NT2/D1 (cell line): ENCODE data around the gene PLA2G5.

Source experiments
- DNase-seq: peaks from one replicate; pipeline ENCODE4 v3.0.0-alpha.2; 2011; ENCODE audit warnings: low read depth, low spot score
- H3K27me3 ChIP-seq: 2 replicates; pipeline ENCODE4 v1.6.0; 2011; ENCODE audit warnings: mild to moderate bottlenecking; ENCODE audit not compliant: insufficient read length, insufficient read depth
- H3K36me3 ChIP-seq: 2 replicates; pipeline ENCODE4 v1.6.1; 2011; ENCODE audit warnings: mild to moderate bottlenecking, low read length, mixed read lengths; ENCODE audit not compliant: insufficient read depth, insufficient read length
- H3K4me1 ChIP-seq: 2 replicates; pipeline ENCODE4 v1.5.1; 2011; ENCODE audit not compliant: insufficient read depth, insufficient read length
- H3K4me3 ChIP-seq: 2 replicates; pipeline ENCODE4 v1.5.1; 2011; ENCODE audit warnings: low read depth; ENCODE audit not compliant: insufficient read length
- H3K9ac ChIP-seq: 2 replicates; pipeline ENCODE4 v1.6.0; 2011; ENCODE audit warnings: low read depth; ENCODE audit not compliant: insufficient read length
- H3K9me3 ChIP-seq: 2 replicates; pipeline ENCODE4 v1.5.1; 2011; ENCODE audit warnings: mild to moderate bottlenecking, low read length; ENCODE audit not compliant: insufficient read depth
- SUZ12 ChIP-seq: IDR thresholded peaks from 2 replicates; pipeline ENCODE4 v1.6.1; 2011; ENCODE audit not compliant: insufficient read length, insufficient read depth; ENCODE audit errors: extremely low read depth
- YY1 ChIP-seq: IDR thresholded peaks from 2 replicates; pipeline ENCODE4 v1.6.1; 2011; ENCODE audit not compliant: insufficient read length, insufficient read depth
- ZNF274 ChIP-seq: IDR thresholded peaks from 2 replicates; pipeline ENCODE4 v1.6.1; 2011; ENCODE audit warnings: mild to moderate bottlenecking, low read depth, low read length

Gene PLA2G5

GRCh38 chr1:20100632-20101355 lies 30.8 kb downstream of the PLA2G5 start:
- no peak overlapping the region for H3K9ac ChIP-seq
- H3K4me3 ChIP-seq = no peak overlapping the region
- no peaks in the 10 kb centered on the region for H3K36me3 ChIP-seq
- no peaks in the 10 kb centered on the region for H3K4me1 ChIP-seq
- DNase-seq = no peak
- TF ChIP-seq SUZ12 (no peak), ZNF274 (no peak), YY1 (no peak)
- no peaks in the 10 kb centered on the region for H3K27me3 ChIP-seq
- H3K9me3 ChIP-seq = peaks cover 30% of the 10 kb centered on the region

- Histone ChIP-seq H3K4me3 (no peak overlapping the region), H3K9ac (no peak overlapping the region), H3K36me3 (no peaks in the 10 kb centered on the region), H3K9me3 (peaks cover 9% of the 10 kb centered on the region; the same call in 1 of the 2 replicates), H3K4me1 (no peaks in the 10 kb centered on the region), H3K27me3 (no peaks in the 10 kb centered on the region)
- TF ChIP-seq YY1 = no peak
- no peak for TF ChIP-seq ZNF274
- no peak for TF ChIP-seq SUZ12
- no peak for DNase-seq
Measured at GRCh38 chr1:20102875-20103274, 32.9 kb downstream of the PLA2G5 start.

GRCh38 chr1:20105856-20106255 lies 35.9 kb downstream of the PLA2G5 start:
- no peaks in the 10 kb centered on the region for H3K4me1 ChIP-seq
- TF ChIP-seq ZNF274 (no peak), SUZ12 (no peak), YY1 (no peak)
- H3K9me3 ChIP-seq = no peaks in the 10 kb centered on the region
- H3K9ac ChIP-seq = no peak overlapping the region
- H3K27me3 ChIP-seq = no peaks in the 10 kb centered on the region
- no peak for DNase-seq
- H3K36me3 ChIP-seq = no peaks in the 10 kb centered on the region
- H3K4me3 ChIP-seq = no peak overlapping the region

GRCh38 chr1:20107351-20107750 lies 37.4 kb downstream of the PLA2G5 start:
- TF ChIP-seq ZNF274 = no peak
- no peak for TF ChIP-seq YY1
- no peak for TF ChIP-seq SUZ12
- no peak overlapping the region for H3K4me3 ChIP-seq
- no peaks in the 10 kb centered on the region for H3K4me1 ChIP-seq
- DNase-seq = no peak
- no peaks in the 10 kb centered on the region for H3K9me3 ChIP-seq
- no peaks in the 10 kb centered on the region for H3K36me3 ChIP-seq
- H3K9ac ChIP-seq = no peak overlapping the region
- H3K27me3 ChIP-seq = no peaks in the 10 kb centered on the region

- no peak for DNase-seq
- Histone ChIP-seq H3K27me3 (no peaks in the 10 kb centered on the region), H3K4me3 (no peak overlapping the region), H3K9ac (no peak overlapping the region), H3K36me3 (no peaks in the 10 kb centered on the region), H3K9me3 (no peaks in the 10 kb centered on the region), H3K4me1 (no peaks in the 10 kb centered on the region)
- TF ChIP-seq YY1 = no peak
- no peak for TF ChIP-seq ZNF274
- no peak for TF ChIP-seq SUZ12
Measured at GRCh38 chr1:20107796-20108195, 37.8 kb downstream of the PLA2G5 start.

GRCh38 chr1:20108366-20109123 lies 38.6 kb downstream of the PLA2G5 start:
- no peaks in the 10 kb centered on the region for H3K36me3 ChIP-seq
- H3K9ac ChIP-seq = no peak overlapping the region
- no peaks in the 10 kb centered on the region for H3K9me3 ChIP-seq
- TF ChIP-seq ZNF274 (no peak), SUZ12 (no peak), YY1 (no peak)
- H3K27me3 ChIP-seq = no peaks in the 10 kb centered on the region
- no peaks in the 10 kb centered on the region for H3K4me1 ChIP-seq
- no peak for DNase-seq
- no peak overlapping the region for H3K4me3 ChIP-seq

- H3K27me3 ChIP-seq = no peaks in the 10 kb centered on the region
- no peak for DNase-seq
- H3K4me3 ChIP-seq = no peak overlapping the region
- peaks cover 4% of the 10 kb centered on the region for H3K4me1 ChIP-seq
- H3K9me3 ChIP-seq = no peaks in the 10 kb centered on the region
- TF ChIP-seq YY1 (no peak), SUZ12 (no peak), ZNF274 (no peak)
- H3K9ac ChIP-seq = no peak overlapping the region
- no peaks in the 10 kb centered on the region for H3K36me3 ChIP-seq
Measured at GRCh38 chr1:20109223-20109856, 39.3 kb downstream of the PLA2G5 start.
